Colonic mucosa (tissue), 4 donors: ENCODE results near the gene MAML2. TPM values are rescaled to one million over a fixed set of nuclear protein-coding genes. Genes with fewer than 3 reads are reported as not detected.

Experiments used
- DNase-seq: peaks from one replicate; pipeline ENCODE4 v3.0.0-alpha.2; 2020
- H3K27ac ChIP-seq: fragments of 200-600 bp; one replicate; pipeline ENCODE4 v1.8.0; 2021
- H3K27me3 ChIP-seq: fragments of 200-600 bp; one replicate; pipeline ENCODE4 v1.8.0; 2021
- H3K36me3 ChIP-seq: fragments of 200-600 bp; one replicate; pipeline ENCODE4 v1.8.0; 2021
- H3K4me1 ChIP-seq: fragments of 200-600 bp; one replicate; pipeline ENCODE4 v1.8.0; 2021; ENCODE audit warnings: mild to moderate bottlenecking
- H3K4me3 ChIP-seq: fragments of 200-600 bp; one replicate; pipeline ENCODE4 v1.8.0; 2021
- H3K9ac ChIP-seq, 2 donors: one replicate each; pipeline ENCODE4 v1.7.0; 2013; ENCODE audit warnings: control low read depth in 2 of 2, low read depth in 2 of 2, low read length in 2 of 2
- H3K9me3 ChIP-seq: fragments of 200-600 bp; one replicate; pipeline ENCODE4 v1.8.0; 2021
- CTCF ChIP-seq: fragments of 200-600 bp; IDR thresholded peaks from one replicate; pipeline ENCODE4 v1.8.0; 2022; ENCODE audit warnings: antibody characterized with exemption, mild to moderate bottlenecking
- intact Hi-C: fragments of 100-400 bp; cut with DNase I; formaldehyde crosslinking; loops from one replicate; pipeline ENCODE4 v1.14.1; 2022
- total RNA-seq, 2 donors: library from RNA; stranded (reverse); fragmentation: NEBNext Ultra II Directional in 1 of 2; extraction: Animal tissue kit (Norgen Biotek cat#: 25700) in 1 of 2; gene quantifications; one replicate each; pipeline ENCODE4 v1.2.1, GENCODE V29; 2021
- donor health status: healthy.
- donor health status: DM: no; HTN: no; CAD: no.
- donor health status: DM: no; HTN: no; CAD: no.

MAML2 gene
- total RNA-seq, 2 donors from 2014 or later: 10.4 to 11.0 TPM

GRCh38 chr11:96213500-96213899, 129.5 kb downstream of the MAML2 start:
- H3K9me3 ChIP-seq: no peaks in the 10 kb centered on the region
- no peak for DNase-seq
- no peaks in the 10 kb centered on the region for H3K36me3 ChIP-seq
- H3K4me3 ChIP-seq: no peak overlapping the region
- H3K4me1 ChIP-seq: peaks cover 7% of the 10 kb centered on the region
- intact Hi-C loops: no loop called here
- no peak overlapping the region for H3K27ac ChIP-seq
- H3K9ac ChIP-seq: no peak overlapping the region
- H3K27me3 ChIP-seq: no peaks in the 10 kb centered on the region
- no peak for TF ChIP-seq CTCF

GRCh38 chr11:96211436-96211835, 131.6 kb downstream of the MAML2 start:
- DNase-seq: no peak
- intact Hi-C loops: no loop called here
- Histone ChIP-seq H3K4me3 (no peak overlapping the region), H3K27me3 (no peaks in the 10 kb centered on the region), H3K27ac (no peak overlapping the region), H3K9ac (no peak overlapping the region), H3K9me3 (no peaks in the 10 kb centered on the region), H3K36me3 (no peaks in the 10 kb centered on the region), H3K4me1 (peaks cover 11% of the 10 kb centered on the region)
- no peak for TF ChIP-seq CTCF

GRCh38 chr11:96207459-96208449, 135.2 kb downstream of the MAML2 start:
- DNase-seq: peak; percentile 65
- intact Hi-C loops: no loop called here
- peaks cover 10% of the 10 kb centered on the region for H3K4me1 ChIP-seq
- H3K36me3 ChIP-seq: no peaks in the 10 kb centered on the region
- TF ChIP-seq CTCF: no peak
- no peak overlapping the region for H3K4me3 ChIP-seq
- peak overlapping the region; percentile 69 for H3K27ac ChIP-seq
- no peaks in the 10 kb centered on the region for H3K9me3 ChIP-seq
- H3K9ac ChIP-seq: peak overlapping the region in 1 of 2 donors; percentile 19
- no peaks in the 10 kb centered on the region for H3K27me3 ChIP-seq

GRCh38 chr11:96206955-96207354, 136.0 kb downstream of the MAML2 start:
- peak overlapping the region in 1 of 2 donors; percentile 19 for H3K9ac ChIP-seq
- H3K27me3 ChIP-seq: no peaks in the 10 kb centered on the region
- intact Hi-C loops: no loop called here
- no peaks in the 10 kb centered on the region for H3K36me3 ChIP-seq
- peak overlapping the region; percentile 69 for H3K27ac ChIP-seq
- no peak overlapping the region for H3K4me3 ChIP-seq
- no peak for TF ChIP-seq CTCF
- peaks cover 4% of the 10 kb centered on the region for H3K4me1 ChIP-seq
- no peaks in the 10 kb centered on the region for H3K9me3 ChIP-seq
- DNase-seq: no peak

GRCh38 chr11:96205460-96205809, 137.6 kb downstream of the MAML2 start:
- no peak overlapping the region for H3K9ac ChIP-seq
- no peak for TF ChIP-seq CTCF
- H3K4me3 ChIP-seq: no peak overlapping the region
- H3K27ac ChIP-seq: no peak overlapping the region
- intact Hi-C loops: no loop called here
- peaks cover 4% of the 10 kb centered on the region for H3K4me1 ChIP-seq
- H3K9me3 ChIP-seq: no peaks in the 10 kb centered on the region
- DNase-seq: no peak
- H3K27me3 ChIP-seq: no peaks in the 10 kb centered on the region
- no peaks in the 10 kb centered on the region for H3K36me3 ChIP-seq
